AG04450 (cell line): Measurements from ENCODE around the gene KLF9. TPM values are rescaled to one million over a fixed set of nuclear protein-coding genes. Genes with fewer than 3 reads are reported as not detected.

Experiments used
- CTCF ChIA-PET: fragments of 300-600, 350-600 bp; formaldehyde crosslinking; extraction: SDS; loops from one replicate; lab custom pipeline; 2022; ENCODE audit warnings: antibody characterized with exemption, inconsistent platforms; lab: Charles Lee
- POLR2A ChIA-PET: fragments of 350-600 bp; formaldehyde crosslinking; extraction: SDS; loops from one replicate; lab custom pipeline; 2021; ENCODE audit warnings: antibody characterized with exemption, inconsistent platforms; lab: Yijun Ruan, JAX
- DNase-seq: peaks from one replicate; pipeline ENCODE4 v3.0.0-alpha.2; 2011; ENCODE audit warnings: low read depth, low spot score
- H3K27ac ChIP-seq: one replicate; pipeline ENCODE4 v1.5.1; 2012; ENCODE audit warnings: low read depth, low read length, control low read depth
- H3K27me3 ChIP-seq: one replicate; pipeline ENCODE4 v1.6.0; 2012; ENCODE audit warnings: low read length; ENCODE audit not compliant: control insufficient read depth, insufficient read depth
- H3K4me3 ChIP-seq: 2 replicates; pipeline ENCODE4 v1.5.1; 2011; ENCODE audit warnings: mild to moderate bottlenecking, low read depth, low read length, control low read depth
- H3K9me3 ChIP-seq: 2 replicates; pipeline ENCODE4 v1.5.1; 2012; ENCODE audit warnings: low read length; ENCODE audit not compliant: control insufficient read depth, insufficient read depth
- polyA plus RNA-seq: library from polyadenylated mRNA; depleted of rRNA; stranded (reverse); fragments of >200 nt; gene quantifications from 2 replicates; pipeline ENCODE4 v1.2.3, GENCODE V29; 2011
- TF ChIP-seq, protein P1 (sequence below): IDR thresholded peaks from 2 replicates; pipeline ENCODE4 v1.5.1; 2011; ENCODE audit warnings: low read depth, low read length, control low read depth, inconsistent platforms

Gene KLF9
- polyA plus RNA-seq, 1 experiment = 14.9 TPM

DNA sequence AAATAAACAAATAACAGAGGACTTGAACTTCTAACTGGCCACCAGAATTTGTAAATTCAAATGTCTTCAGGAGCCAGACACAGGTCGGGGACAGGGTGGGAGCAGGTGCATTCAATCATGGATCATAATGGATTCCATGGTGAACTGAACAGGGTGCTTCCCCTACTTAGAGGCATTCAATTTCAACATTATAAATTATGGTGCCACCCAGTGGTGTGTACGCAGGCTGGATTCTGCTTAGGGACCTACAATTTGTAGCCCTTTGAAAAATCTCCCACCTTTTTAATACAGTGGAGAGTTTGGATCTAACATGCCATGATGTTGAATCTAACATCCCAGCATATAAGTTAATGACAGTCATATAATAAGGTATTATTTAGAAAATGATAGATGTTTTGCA lies 22.3 kb downstream of the KLF9 start:
- DNase-seq = no peak
- Histone ChIP-seq H3K4me3 (no peak overlapping the region), H3K27me3 (no peaks in the 10 kb centered on the region), H3K27ac (no peak overlapping the region), H3K9me3 (no peaks in the 10 kb centered on the region; the same call in 1 of the 2 replicates)
- CTCF ChIA-PET = interaction anchor here (0.8 to 2.4 kb wide), 2 partner anchors 52 to 210 kb away, joined by 3 to 11 read pairs; no protein-coding TSS in a partner anchor
- TF ChIP-seq, protein P1, sequence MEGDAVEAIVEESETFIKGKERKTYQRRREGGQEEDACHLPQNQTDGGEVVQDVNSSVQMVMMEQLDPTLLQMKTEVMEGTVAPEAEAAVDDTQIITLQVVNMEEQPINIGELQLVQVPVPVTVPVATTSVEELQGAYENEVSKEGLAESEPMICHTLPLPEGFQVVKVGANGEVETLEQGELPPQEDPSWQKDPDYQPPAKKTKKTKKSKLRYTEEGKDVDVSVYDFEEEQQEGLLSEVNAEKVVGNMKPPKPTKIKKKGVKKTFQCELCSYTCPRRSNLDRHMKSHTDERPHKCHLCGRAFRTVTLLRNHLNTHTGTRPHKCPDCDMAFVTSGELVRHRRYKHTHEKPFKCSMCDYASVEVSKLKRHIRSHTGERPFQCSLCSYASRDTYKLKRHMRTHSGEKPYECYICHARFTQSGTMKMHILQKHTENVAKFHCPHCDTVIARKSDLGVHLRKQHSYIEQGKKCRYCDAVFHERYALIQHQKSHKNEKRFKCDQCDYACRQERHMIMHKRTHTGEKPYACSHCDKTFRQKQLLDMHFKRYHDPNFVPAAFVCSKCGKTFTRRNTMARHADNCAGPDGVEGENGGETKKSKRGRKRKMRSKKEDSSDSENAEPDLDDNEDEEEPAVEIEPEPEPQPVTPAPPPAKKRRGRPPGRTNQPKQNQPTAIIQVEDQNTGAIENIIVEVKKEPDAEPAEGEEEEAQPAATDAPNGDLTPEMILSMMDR = 0 out of 2 replicates have a peak, but pooled peaks have one; percentile 19
- POLR2A ChIA-PET = no interaction called here

DNA sequence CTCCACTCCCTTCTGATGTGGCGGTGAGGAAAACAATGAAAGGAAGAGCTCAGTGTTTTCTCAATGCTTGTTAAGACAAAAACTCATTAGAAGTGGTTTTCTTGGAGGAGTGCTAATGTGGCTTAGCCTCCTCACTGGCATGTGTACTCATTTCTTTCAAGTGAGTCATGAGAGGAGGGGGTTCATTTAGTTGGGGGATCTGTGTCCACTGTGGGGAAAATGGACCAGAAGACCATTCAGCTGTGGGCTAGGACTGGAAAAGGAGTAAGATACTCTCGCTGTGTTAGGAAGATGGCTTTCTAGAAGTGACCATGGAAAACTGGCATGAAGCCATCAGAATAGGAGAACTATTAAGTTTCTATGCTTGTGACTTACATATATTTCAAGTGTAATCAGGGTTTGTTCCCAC lies 23.5 kb downstream of the KLF9 start:
- no peak overlapping the region for H3K27ac ChIP-seq
- CTCF ChIA-PET = interaction anchor here (0.6 to 2.4 kb wide), 4 partner anchors 69 to 787 kb away, joined by 3 to 11 read pairs (median 3); no protein-coding TSS in a partner anchor
- H3K9me3 ChIP-seq = no peaks in the 10 kb centered on the region; the same call in 1 of the 2 replicates
- TF ChIP-seq, protein P1 = no peak
- no peaks in the 10 kb centered on the region for H3K27me3 ChIP-seq
- no peak for DNase-seq
- H3K4me3 ChIP-seq = no peak overlapping the region
- POLR2A ChIA-PET = interaction anchor here (1.2 kb wide), 1 partner anchor 29 kb away, joined by 3 read pairs; no protein-coding TSS in a partner anchor

DNA sequence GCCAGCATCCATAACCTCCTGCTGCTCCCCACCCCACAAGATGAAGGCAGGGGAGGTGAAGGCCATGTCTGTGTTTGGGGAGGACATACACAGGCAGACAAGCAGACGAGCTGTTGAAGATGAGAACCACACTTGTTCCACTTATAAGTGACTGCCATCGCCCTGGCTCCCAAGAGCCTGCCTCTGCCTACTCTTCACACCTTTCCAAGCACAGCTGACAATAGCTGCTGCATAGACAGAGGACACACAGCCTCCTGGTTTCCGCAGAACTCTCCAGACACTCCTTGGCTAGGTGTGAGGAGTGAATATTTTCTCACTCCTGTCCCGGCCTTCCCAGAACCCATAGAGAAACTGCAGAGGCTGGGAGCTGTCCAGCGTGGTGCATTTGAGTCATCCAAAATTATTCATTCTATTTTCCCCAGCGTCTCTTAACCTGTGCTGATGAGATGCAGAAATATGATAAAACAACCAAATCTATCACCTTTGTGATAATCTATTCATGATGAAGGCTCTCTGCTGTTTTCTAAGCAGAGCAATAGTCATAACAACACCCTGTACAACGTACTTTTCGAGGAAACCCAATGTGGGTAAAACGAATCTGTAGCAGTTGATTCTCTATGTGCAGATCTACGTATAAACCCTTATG lies 24.7 kb downstream of the KLF9 start:
- Histone ChIP-seq H3K27ac (no peak overlapping the region), H3K4me3 (no peak overlapping the region), H3K27me3 (no peaks in the 10 kb centered on the region), H3K9me3 (no peaks in the 10 kb centered on the region; the same call in 1 of the 2 replicates)
- CTCF ChIA-PET = interaction anchor here (0.7 to 2.4 kb wide), 4 partner anchors 48 to 213 kb away, joined by 3 to 11 read pairs (median 4); no protein-coding TSS in a partner anchor
- DNase-seq = no peak
- TF ChIP-seq, protein P1 = no peak
- POLR2A ChIA-PET = interaction anchor here (1.2 kb wide), 1 partner anchor 30 kb away, joined by 3 read pairs; no protein-coding TSS in a partner anchor

DNA sequence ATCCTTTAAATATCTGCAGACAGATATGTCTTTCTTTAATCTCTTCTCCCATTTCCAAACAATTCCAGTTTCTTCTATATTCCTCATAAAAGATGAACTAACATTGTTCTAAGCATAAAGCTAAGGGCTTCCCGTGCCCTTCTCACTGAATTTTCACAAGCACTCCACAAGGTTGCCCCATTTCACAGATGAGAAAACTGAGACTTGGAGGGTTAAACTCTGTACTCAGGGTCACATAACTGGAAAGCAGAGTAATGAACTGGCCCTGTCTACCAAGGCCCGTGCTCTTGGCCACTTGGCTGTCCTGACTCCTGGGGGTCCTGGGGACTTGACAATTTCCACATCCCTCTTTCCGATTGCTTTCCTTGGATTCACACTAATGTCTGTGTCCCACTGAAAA lies 25.3 kb downstream of the KLF9 start:
- H3K27me3 ChIP-seq = no peaks in the 10 kb centered on the region
- DNase-seq = no peak
- H3K9me3 ChIP-seq = no peaks in the 10 kb centered on the region; the same call in 1 of the 2 replicates
- CTCF ChIA-PET = interaction anchor here (1.1 to 1.4 kb wide), 3 partner anchors 48 to 213 kb away, joined by 3 to 4 read pairs (median 4); no protein-coding TSS in a partner anchor
- no peak overlapping the region for H3K4me3 ChIP-seq
- TF ChIP-seq, protein P1 = no peak
- no peak overlapping the region for H3K27ac ChIP-seq
- POLR2A ChIA-PET = no interaction called here

DNA sequence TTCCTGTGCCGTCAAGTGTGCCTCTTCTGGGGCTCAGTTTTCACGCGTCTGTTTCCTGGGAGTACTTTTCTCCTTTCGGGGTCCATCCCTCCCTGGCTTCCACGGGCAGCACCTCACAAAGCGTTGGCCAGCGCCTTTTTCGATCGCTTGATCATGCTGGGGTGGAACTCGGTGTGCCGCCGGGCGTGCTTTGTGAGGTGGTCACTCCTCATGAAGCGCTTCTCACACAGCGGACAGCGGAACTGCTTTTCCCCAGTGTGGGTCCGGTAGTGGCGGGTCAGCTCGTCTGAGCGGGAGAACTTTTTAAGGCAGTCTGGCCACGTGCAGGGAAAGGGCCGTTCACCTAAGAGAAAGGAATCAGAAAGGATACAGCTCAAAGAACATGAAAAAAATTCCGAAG lies 26.8 kb downstream of the KLF9 start:
- POLR2A ChIA-PET = no interaction called here
- no peak for DNase-seq
- TF ChIP-seq, protein P1 = no peak
- no peaks in the 10 kb centered on the region for H3K27me3 ChIP-seq
- H3K9me3 ChIP-seq = no peaks in the 10 kb centered on the region; the same call in 1 of the 2 replicates
- no peak overlapping the region for H3K27ac ChIP-seq
- H3K4me3 ChIP-seq = no peak overlapping the region
- CTCF ChIA-PET = interaction anchor here (1.4 kb wide), 1 partner anchor 215 kb away, joined by 4 read pairs; no protein-coding TSS in a partner anchor
